GM23338 (cell line): ENCODE measurements around the gene EIF3K. TPM values are rescaled to one million over a fixed set of nuclear protein-coding genes. Genes with fewer than 3 reads are reported as not detected.

Source experiments
- ATAC-seq: fragments of 200-7000 bp; cut with Tn5 transposase; 3 replicates; pipeline ENCODE4 v1.9.1; 2020
- DNase-seq: peaks from one replicate; pipeline ENCODE4 v3.0.0-alpha.2; 2015; ENCODE audit warnings: low spot score
- H2AFZ ChIP-seq: fragments of 200-600 bp; sonication (generic); 2 replicates; pipeline ENCODE4 v1.8.0; 2016; ENCODE audit warnings: antibody characterized with exemption, mild to moderate bottlenecking, moderate library complexity
- H3F3A ChIP-seq: fragments of 200-600 bp; sonication (generic); replicated peaks from 2 replicates; pipeline ENCODE4 v1.8.0; 2017; ENCODE audit warnings: antibody characterized with exemption, mixed run types, low read depth
- H3K27ac ChIP-seq: fragments of 200-600 bp; sonication (generic); 2 replicates; pipeline ENCODE4 v1.6.1; 2016; ENCODE audit warnings: low read depth
- H3K27me3 ChIP-seq: fragments of 200-600 bp; sonication (generic); 2 replicates; pipeline ENCODE4 v1.8.0; 2016; ENCODE audit warnings: mild to moderate bottlenecking, mixed run types, moderate library complexity; ENCODE audit not compliant: insufficient read depth
- H3K36me3 ChIP-seq: fragments of 200-600 bp; sonication (generic); 2 replicates; pipeline ENCODE4 v1.8.0; 2016; ENCODE audit warnings: mild to moderate bottlenecking; ENCODE audit not compliant: insufficient read depth
- H3K4me1 ChIP-seq: fragments of 200-600 bp; sonication (generic); 2 replicates; pipeline ENCODE4 v1.8.0; 2016; ENCODE audit warnings: mild to moderate bottlenecking, moderate library complexity; ENCODE audit not compliant: insufficient read depth
- H3K4me2 ChIP-seq: fragments of 200-600 bp; sonication (generic); 2 replicates; pipeline ENCODE4 v1.7.1; 2017; ENCODE audit warnings: mixed run types
- H3K4me3 ChIP-seq: fragments of 200-600 bp; sonication (generic); 2 replicates; pipeline ENCODE4 v1.6.1; 2016; ENCODE audit warnings: mixed run types
- H3K79me2 ChIP-seq: fragments of 200-600 bp; sonication (generic); replicated peaks from 2 replicates; pipeline ENCODE4 v1.8.0; 2017; ENCODE audit warnings: mild to moderate bottlenecking; ENCODE audit not compliant: insufficient read depth
- H3K9me2 ChIP-seq: fragments of 200-600 bp; sonication (generic); 2 replicates; pipeline ENCODE4 v1.8.0; 2017; ENCODE audit not compliant: insufficient read depth
- H4K20me1 ChIP-seq: fragments of 200-600 bp; sonication (generic); replicated peaks from 2 replicates; pipeline ENCODE4 v1.8.0; 2017; ENCODE audit warnings: mild to moderate bottlenecking; ENCODE audit not compliant: insufficient read depth
- H3K27ac Mint-ChIP-seq: 2 replicates; pipeline ENCODE4 v1.8.0; 2020; ENCODE audit warnings: inconsistent platforms, mild to moderate bottlenecking, moderate library complexity, mixed read lengths
- H3K27me3 Mint-ChIP-seq: 3 replicates; pipeline ENCODE4 v1.8.0; 2022; ENCODE audit warnings: low read depth, mild to moderate bottlenecking, moderate library complexity, mixed read lengths, inconsistent platforms; ENCODE audit not compliant: insufficient read depth, poor library complexity
- H3K36me3 Mint-ChIP-seq: 3 replicates; pipeline ENCODE4 v1.8.0; 2021; ENCODE audit warnings: low read depth, mild to moderate bottlenecking, inconsistent platforms, moderate library complexity, mixed read lengths
- H3K4me1 Mint-ChIP-seq: 3 replicates; pipeline ENCODE4 v1.8.0; 2020; ENCODE audit warnings: mild to moderate bottlenecking, inconsistent platforms, mixed read lengths
- H3K4me3 Mint-ChIP-seq: 3 replicates; pipeline ENCODE4 v1.8.0; 2021; ENCODE audit warnings: moderate library complexity, mild to moderate bottlenecking, inconsistent platforms, mixed read lengths
- H3K9me3 Mint-ChIP-seq: 3 replicates; pipeline ENCODE4 v1.8.0; 2020; ENCODE audit warnings: moderate library complexity, mild to moderate bottlenecking, inconsistent platforms, mixed read lengths
- CREB1 ChIP-seq: fragments of 250-450 bp; sonication (Bioruptor Pico); IDR thresholded peaks from 2 replicates; pipeline ENCODE4 v1.5.0; 2020; ENCODE audit warnings: low read depth, mild to moderate bottlenecking, moderate library complexity
- CTCF ChIP-seq, 2 experiments: fragments of 200-600 bp in 1 of 2; sonication (generic) in 1 of 2; conservative IDR thresholded peaks; 2 replicates each; pipeline versions ENCODE4 v1.5.1 to v1.6.1; 2016 to 2017; ENCODE audit warnings: antibody characterized with exemption in 2 of 2, low read depth in 2 of 2, mild to moderate bottlenecking in 2 of 2, moderate library complexity in 1 of 2
- ETS1 ChIP-seq: IDR thresholded peaks from 2 replicates; pipeline ENCODE4 v1.6.1; 2016; ENCODE audit warnings: antibody characterized with exemption
- EZH2phosphoT487 ChIP-seq: fragments of 200-600 bp; sonication (generic); IDR thresholded peaks from one replicate; pipeline ENCODE4 v1.8.1; 2018; ENCODE audit warnings: antibody characterized with exemption; ENCODE audit not compliant: unreplicated experiment
- JUNB ChIP-seq: IDR thresholded peaks from one replicate; pipeline ENCODE4 v1.6.1; 2016; ENCODE audit warnings: antibody characterized with exemption; ENCODE audit not compliant: unreplicated experiment
- POLR2AphosphoS5 ChIP-seq: IDR thresholded peaks from 2 replicates; pipeline ENCODE4 v1.6.1; 2016; ENCODE audit warnings: antibody characterized with exemption, low read depth
- REST ChIP-seq: IDR thresholded peaks from one replicate; pipeline ENCODE4 v1.6.1; 2018; ENCODE audit warnings: antibody characterized with exemption; ENCODE audit not compliant: unreplicated experiment
- ZNF114 ChIP-seq: fragments of 250-450 bp; sonication (Bioruptor Pico); IDR thresholded peaks from 2 replicates; pipeline ENCODE4 v1.5.0; 2020; ENCODE audit warnings: mild to moderate bottlenecking, moderate library complexity
- ZNF462 ChIP-seq: fragments of 250-450 bp; sonication (Bioruptor Pico); IDR thresholded peaks from 2 replicates; pipeline ENCODE4 v1.5.0; 2020; ENCODE audit warnings: mild to moderate bottlenecking, moderate library complexity
- polyA plus RNA-seq: library from polyadenylated mRNA; unstranded; fragments of >200 nt; fragmentation: Nextera tagmentation; extraction: Ambion mirVana; gene quantifications from 2 replicates; pipeline ENCODE4 v1.2.1, GENCODE V29; 2016
- total RNA-seq: library from RNA; depleted of rRNA; stranded (reverse); fragments of >200 nt; shearing (Covaris generic); gene quantifications from 2 replicates; pipeline ENCODE4 v1.2.3, GENCODE V29; 2014

EIF3K gene
- total and polyA plus RNA-seq, 2 experiments from 2014 or later = 226 to 509 TPM

- no peak for TF ChIP-seq ETS1
Measured at GRCh38 chr19:38682872-38683392, 63.9 kb downstream of the EIF3K start (continued).

- Histone ChIP-seq H3K27ac (peak overlapping the region; percentile 99), H3K9me2 (no peaks in the 10 kb centered on the region), H3K27me3 (no peaks in the 10 kb centered on the region), H3K4me2 (peak overlapping the region; percentile 66), H3K79me2 (peaks cover 93% of the 10 kb centered on the region), H2AFZ (no peak overlapping the region), H3K4me3 (peak overlapping the region; percentile 1; the same call in 1 of the 2 replicates), H3K36me3 (no peaks in the 10 kb centered on the region; the same call in 1 of the 2 replicates), H3F3A (peaks cover 21% of the 10 kb centered on the region; the same call in 1 of the 2 replicates), H3K4me1 (peaks cover 45% of the 10 kb centered on the region), H4K20me1 (peaks cover 8% of the 10 kb centered on the region; the same call in 1 of the 2 replicates)
- Mint-ChIP-seq H3K27ac (peak overlapping the region; percentile 99), H3K27me3 (peaks cover 19% of the 10 kb centered on the region), H3K4me1 (peaks cover 71% of the 10 kb centered on the region), H3K9me3 (peaks cover 5% of the 10 kb centered on the region; the same call in 1 of the 3 replicates), H3K4me3 (peak overlapping the region; percentile 44; the same call in 1 of the 3 replicates), H3K36me3 (peaks cover 41% of the 10 kb centered on the region)
- peak; percentile 67 for ATAC-seq
- peak; percentile 95 for DNase-seq
- TF ChIP-seq POLR2AphosphoS5 = peak; percentile 16; the same call in 1 of the 2 replicates
- TF ChIP-seq CREB1 (CRISPR knock-in tag) = peak; percentile 52
- peak; percentile 40; the same call in 1 of the 2 replicates for TF ChIP-seq ZNF462 (CRISPR knock-in tag)
- no peak for TF ChIP-seq REST
- TF ChIP-seq CTCF (conservative IDR thresholded peaks at IDR 0.05; ENCODE audit: low read depth in 2 of 2) = no peak
- no peak for TF ChIP-seq ZNF114 (CRISPR knock-in tag)
- TF ChIP-seq ETS1 = no peak
- no peak for TF ChIP-seq JUNB
- TF ChIP-seq EZH2phosphoT487 = no peak
Measured at GRCh38 chr19:38683393-38684077, 64.5 kb downstream of the EIF3K start.
